ENCODE data around the gene CD84. TPM values are rescaled to one million over a fixed set of nuclear protein-coding genes. Genes with fewer than 3 reads are reported as not detected.

Gene CD84
- total RNA-seq, 4 donors from 2014 or later = 1.8 to 4.1 (median 3.1) TPM

DNA sequence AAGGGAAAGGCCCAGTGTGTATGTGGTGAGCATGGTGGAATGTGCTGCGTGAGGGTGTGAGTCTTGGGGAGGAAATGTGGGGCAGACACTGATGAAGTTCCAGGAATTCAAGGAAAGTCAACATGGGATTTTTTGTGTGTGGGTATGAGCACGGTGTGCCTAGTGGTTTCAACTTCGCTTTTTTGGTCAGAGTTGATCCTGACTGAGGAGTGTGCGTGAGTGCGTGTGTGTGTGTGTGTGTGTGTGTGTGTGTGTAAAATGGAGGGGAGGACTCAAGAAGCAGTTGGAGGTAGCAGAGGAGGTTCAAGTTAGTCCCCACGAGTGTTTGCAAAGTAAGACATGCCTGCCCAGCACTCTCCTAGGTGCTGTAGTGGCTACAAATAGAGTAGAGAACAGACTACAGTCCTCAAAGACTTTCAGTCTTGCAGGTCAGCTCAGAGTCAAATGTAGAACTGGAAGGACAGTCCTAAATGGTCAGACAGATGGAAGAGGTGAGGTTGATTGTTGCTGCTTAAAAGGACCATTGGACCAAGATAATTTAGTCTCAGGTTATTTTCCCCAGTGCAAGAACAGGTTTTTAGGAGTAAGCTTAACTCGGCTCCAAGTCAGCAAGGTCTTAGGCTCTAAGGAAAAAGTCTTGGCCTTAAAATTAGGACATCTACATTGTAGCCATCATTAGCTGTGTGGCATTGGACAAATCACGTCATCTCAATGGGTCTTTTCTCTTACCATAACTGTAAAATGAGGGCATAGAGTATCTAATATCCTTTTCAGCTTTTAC, 42.5 kb upstream of the CD84 start:
- no peak for DNase-seq
- H3K27ac ChIP-seq = no peak overlapping the region
- no peak overlapping the region for H3K4me3 ChIP-seq
- H3K36me3 ChIP-seq = no peaks in the 10 kb centered on the region
- H3K9me3 ChIP-seq = no peaks in the 10 kb centered on the region
- TF ChIP-seq, protein P1, sequence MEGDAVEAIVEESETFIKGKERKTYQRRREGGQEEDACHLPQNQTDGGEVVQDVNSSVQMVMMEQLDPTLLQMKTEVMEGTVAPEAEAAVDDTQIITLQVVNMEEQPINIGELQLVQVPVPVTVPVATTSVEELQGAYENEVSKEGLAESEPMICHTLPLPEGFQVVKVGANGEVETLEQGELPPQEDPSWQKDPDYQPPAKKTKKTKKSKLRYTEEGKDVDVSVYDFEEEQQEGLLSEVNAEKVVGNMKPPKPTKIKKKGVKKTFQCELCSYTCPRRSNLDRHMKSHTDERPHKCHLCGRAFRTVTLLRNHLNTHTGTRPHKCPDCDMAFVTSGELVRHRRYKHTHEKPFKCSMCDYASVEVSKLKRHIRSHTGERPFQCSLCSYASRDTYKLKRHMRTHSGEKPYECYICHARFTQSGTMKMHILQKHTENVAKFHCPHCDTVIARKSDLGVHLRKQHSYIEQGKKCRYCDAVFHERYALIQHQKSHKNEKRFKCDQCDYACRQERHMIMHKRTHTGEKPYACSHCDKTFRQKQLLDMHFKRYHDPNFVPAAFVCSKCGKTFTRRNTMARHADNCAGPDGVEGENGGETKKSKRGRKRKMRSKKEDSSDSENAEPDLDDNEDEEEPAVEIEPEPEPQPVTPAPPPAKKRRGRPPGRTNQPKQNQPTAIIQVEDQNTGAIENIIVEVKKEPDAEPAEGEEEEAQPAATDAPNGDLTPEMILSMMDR (IDR thresholded peaks at IDR 0.05) = no peak
- no peak for TF ChIP-seq POLR2A (IDR thresholded peaks at IDR 0.05)
- no peaks in the 10 kb centered on the region for H3K4me1 ChIP-seq
- H3K27me3 ChIP-seq = no peaks in the 10 kb centered on the region
- intact Hi-C loops (cut with DNase I; ENCODE audit: low total_unique reads) = no loop called here

GRCh38 chr1:160620942-160621632, 41.8 kb upstream of the CD84 start:
- TF ChIP-seq POLR2A (IDR thresholded peaks at IDR 0.05) = no peak
- TF ChIP-seq, protein P1 (IDR thresholded peaks at IDR 0.05) = no peak

GRCh38 chr1:160619742-160620277, 40.5 kb upstream of the CD84 start:
- DNase-seq = no peak
- intact Hi-C loops (cut with DNase I; ENCODE audit: low total_unique reads) = no loop called here
- no peak overlapping the region for H3K4me3 ChIP-seq
- H3K4me1 ChIP-seq = no peaks in the 10 kb centered on the region
- no peaks in the 10 kb centered on the region for H3K36me3 ChIP-seq
- H3K27me3 ChIP-seq = no peaks in the 10 kb centered on the region
- H3K27ac ChIP-seq = no peak overlapping the region
- no peaks in the 10 kb centered on the region for H3K9me3 ChIP-seq
- TF ChIP-seq, protein P1 (IDR thresholded peaks at IDR 0.05) = no peak

More at GRCh38 chr1:160620942-160621632, 41.8 kb upstream of the CD84 start:
- Histone ChIP-seq H3K4me3 (no peak overlapping the region), H3K27me3 (no peaks in the 10 kb centered on the region), H3K9me3 (no peaks in the 10 kb centered on the region), H3K4me1 (no peaks in the 10 kb centered on the region), H3K27ac (no peak overlapping the region), H3K36me3 (no peaks in the 10 kb centered on the region)
- intact Hi-C loops (cut with DNase I; ENCODE audit: low total_unique reads) = no loop called here
- no peak for DNase-seq

- intact Hi-C loops (cut with DNase I; ENCODE audit: low total_unique reads) = no loop called here
- no peak for DNase-seq
- H3K27ac ChIP-seq = no peak overlapping the region
- H3K4me3 ChIP-seq = no peak overlapping the region
- H3K27me3 ChIP-seq = no peaks in the 10 kb centered on the region
- H3K36me3 ChIP-seq = no peaks in the 10 kb centered on the region
- no peaks in the 10 kb centered on the region for H3K4me1 ChIP-seq
- no peak for TF ChIP-seq POLR2A (IDR thresholded peaks at IDR 0.05)
- TF ChIP-seq, protein P1 (IDR thresholded peaks at IDR 0.05) = no peak
- H3K9me3 ChIP-seq = no peaks in the 10 kb centered on the region
These were observed 39.5 kb upstream of the CD84 start for GRCh38 chr1:160618763-160619274.

- H3K4me1 ChIP-seq = no peaks in the 10 kb centered on the region
- TF ChIP-seq, protein P1 (IDR thresholded peaks at IDR 0.05) = no peak
- no peak for TF ChIP-seq POLR2A (IDR thresholded peaks at IDR 0.05)
- no peaks in the 10 kb centered on the region for H3K36me3 ChIP-seq
- intact Hi-C loops (cut with DNase I; ENCODE audit: low total_unique reads) = no loop called here
- H3K9me3 ChIP-seq = no peaks in the 10 kb centered on the region
- DNase-seq = no peak
- no peaks in the 10 kb centered on the region for H3K27me3 ChIP-seq
- no peak overlapping the region for H3K4me3 ChIP-seq
- no peak overlapping the region for H3K27ac ChIP-seq
These were observed 39.0 kb upstream of the CD84 start for GRCh38 chr1:160618327-160618726.
